GM12801 (cell line): Measurements from ENCODE around the gene BCKDHA.

ENCODE experiments used
- CTCF ChIP-seq: IDR thresholded peaks from one replicate; pipeline ENCODE4 v1.5.1; 2011; ENCODE audit warnings: control low read depth; ENCODE audit not compliant: insufficient read length; ENCODE audit errors: extremely low read depth

The BCKDHA gene

GRCh38 chr19:41425174-41426115, 27.8 kb downstream of the BCKDHA start:
- TF ChIP-seq CTCF: no peak

- TF ChIP-seq CTCF: no peak
Observed at GRCh38 chr19:41426116-41426841, 28.7 kb downstream of the BCKDHA start.

DNA sequence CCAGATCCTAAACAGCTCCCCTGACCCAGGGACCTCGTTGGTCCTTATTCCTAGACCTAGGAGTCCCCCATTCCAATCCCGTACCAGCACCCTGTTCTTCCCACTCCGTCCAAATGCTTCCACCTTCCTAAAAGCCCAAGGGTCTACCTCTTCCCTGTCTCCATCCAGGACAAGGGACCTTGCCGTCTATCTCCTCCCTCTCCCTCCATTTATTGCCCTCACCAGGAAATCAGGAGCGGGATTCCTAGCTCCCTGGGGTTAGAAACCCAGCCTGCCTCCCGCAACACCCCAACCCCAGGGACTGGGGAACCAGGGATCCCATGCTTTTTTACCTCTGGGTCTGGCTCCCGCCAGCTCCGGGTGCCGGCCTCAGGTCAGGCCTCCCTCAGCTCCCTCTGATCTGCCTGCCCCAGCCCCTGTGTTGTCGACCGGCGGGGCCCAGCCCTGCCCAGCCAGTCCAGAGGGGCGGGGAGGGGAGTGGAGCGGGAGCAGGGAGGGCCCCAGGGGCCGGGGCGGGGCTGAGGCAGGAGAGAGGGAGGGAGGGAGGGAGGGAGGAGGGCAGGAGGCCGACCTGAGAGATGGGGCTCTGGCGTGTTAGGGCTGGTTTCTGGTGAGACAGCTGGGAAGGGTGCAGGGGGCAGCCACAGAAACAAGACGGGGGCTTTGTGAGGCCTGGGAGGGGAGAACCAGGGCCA, 29.5 kb downstream of the BCKDHA start, which contains the start of gene B3GNT8:
B3GNT8 (minus strand) TSS at position 423 of the 695 bp plus-strand sequence. CDS start 596 bp downstream, outside the sequence.
- TF ChIP-seq CTCF: no peak

DNA sequence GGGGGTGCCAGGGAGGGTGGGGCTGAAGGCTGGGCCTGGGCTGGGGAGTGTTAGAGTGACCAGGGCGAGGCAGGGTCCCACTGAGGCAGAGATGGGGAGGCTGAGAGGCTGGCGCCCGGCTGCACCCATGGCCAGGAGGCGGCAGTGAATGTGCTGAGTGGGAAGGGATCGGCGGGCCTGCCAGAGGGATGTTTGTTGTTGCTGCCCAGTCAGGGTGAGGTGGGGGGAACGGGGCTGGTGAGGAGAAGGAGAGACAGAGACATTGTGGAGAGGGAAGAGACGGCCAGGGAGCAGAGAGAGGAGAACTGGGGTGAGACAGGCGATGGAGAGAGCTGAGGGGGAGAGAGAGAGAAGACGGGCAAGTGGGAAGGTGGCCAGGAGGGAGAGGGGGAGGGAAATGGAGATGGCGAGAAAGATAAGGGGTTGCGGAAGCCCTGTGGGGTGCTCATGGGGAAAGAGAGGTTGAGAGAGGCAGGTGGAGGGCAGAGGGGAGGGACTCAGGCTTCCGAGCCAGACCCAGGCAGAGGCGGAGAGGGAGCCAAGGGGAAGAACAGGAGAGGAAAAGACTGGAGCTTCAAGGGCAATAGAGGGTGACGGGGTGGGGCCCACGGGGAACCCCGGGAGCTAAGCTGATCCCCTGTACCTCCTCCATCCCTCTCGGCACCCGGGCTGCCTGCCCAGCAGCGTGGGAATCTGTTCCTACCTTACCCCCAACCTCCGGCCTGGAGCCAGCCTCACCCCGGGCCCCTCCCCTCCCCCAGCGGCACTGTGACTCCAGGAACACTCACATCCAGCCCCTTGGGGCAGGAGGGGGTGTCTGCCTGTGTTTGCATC, 30.2 kb downstream of the BCKDHA start:
- TF ChIP-seq CTCF: no peak

DNA sequence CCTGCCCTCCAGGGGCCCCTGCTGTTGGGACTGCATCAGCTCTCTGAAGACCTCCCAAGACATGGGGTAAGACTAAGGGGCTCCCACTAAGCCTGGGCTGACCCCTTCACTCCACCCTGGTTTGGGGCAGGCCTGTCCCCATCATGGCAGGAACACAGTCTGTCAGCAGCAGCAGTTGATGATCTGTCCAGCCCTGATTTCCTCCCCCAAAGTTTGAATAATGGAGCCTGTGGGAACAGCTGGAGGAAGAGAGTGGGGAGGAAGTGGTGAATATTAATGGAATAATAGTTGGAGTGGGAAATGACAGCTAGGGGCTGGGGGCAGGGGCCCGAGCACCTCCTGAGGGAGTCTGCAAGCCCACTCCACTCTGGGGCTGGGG, 30.9 kb downstream of the BCKDHA start:
- TF ChIP-seq CTCF: no peak

DNA sequence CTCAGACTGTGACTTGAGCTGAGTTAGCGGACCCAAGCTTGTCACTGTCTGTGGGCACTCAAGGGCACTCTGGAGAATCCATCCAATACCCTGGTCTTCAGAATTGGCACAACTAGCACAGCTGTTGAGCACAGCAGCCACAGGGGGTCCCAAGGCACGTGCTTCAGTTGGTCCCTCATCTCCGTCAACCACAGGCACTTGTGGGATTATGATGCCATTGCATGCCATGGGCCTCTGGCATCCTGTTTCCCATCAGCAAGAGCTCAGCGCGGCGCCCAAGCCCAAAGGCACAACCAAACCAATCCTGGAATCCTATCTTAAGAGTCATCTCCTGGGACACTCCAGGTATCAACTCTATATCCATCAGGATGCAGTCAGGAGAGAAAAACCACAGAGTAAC, 33.3 kb downstream of the BCKDHA start:
- no peak for TF ChIP-seq CTCF
